GM06990 (cell line): Measurements from ENCODE around the gene URM1.

Experiments used
- DNase-seq: peaks from one replicate; pipeline ENCODE4 v3.0.0-alpha.2; 2011; ENCODE audit not compliant: insufficient read length; ENCODE audit errors: extremely low read depth
- H3K27me3 ChIP-seq: replicated peaks from 2 replicates; pipeline ENCODE4 v1.6.0; 2011; ENCODE audit warnings: low read length; ENCODE audit not compliant: control insufficient read depth, insufficient read depth
- H3K36me3 ChIP-seq: 2 replicates; pipeline ENCODE4 v1.5.1; 2011; ENCODE audit warnings: low read length; ENCODE audit not compliant: control insufficient read depth, insufficient read depth
- H3K4me3 ChIP-seq: replicated peaks from 2 replicates; pipeline ENCODE4 v1.5.1; 2011; ENCODE audit warnings: low read depth, mild to moderate bottlenecking, control low read depth, low read length
- TF ChIP-seq, protein P1 (sequence below): IDR thresholded peaks from 2 replicates; pipeline ENCODE4 v1.5.1; 2011; ENCODE audit warnings: low read length, control low read depth, mild to moderate bottlenecking, inconsistent platforms; ENCODE audit not compliant: insufficient read depth, poor library complexity, severe bottlenecking

The URM1 gene

DNA sequence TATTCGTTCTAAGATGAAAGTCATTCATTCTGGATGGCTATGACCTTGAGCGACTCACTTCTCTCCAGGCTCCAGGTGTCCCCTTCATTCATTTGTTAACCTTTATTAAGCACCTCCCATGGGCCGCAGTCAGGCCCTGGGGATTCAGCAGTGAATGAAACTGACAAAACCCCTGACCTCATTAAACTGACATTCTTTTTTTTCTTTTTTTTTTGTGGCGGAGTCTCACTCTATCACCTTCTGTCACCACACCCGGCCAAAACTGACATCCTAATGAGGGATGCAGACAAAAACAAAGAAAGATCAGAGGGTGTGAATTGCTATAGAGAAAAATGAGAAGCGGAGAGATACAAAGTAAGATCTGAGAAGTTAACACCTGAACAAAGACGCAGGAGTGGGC is 68.1 kb downstream of the URM1 start:
- H3K27me3 ChIP-seq, result no peaks in the 10 kb centered on the region
- TF ChIP-seq, protein P1, sequence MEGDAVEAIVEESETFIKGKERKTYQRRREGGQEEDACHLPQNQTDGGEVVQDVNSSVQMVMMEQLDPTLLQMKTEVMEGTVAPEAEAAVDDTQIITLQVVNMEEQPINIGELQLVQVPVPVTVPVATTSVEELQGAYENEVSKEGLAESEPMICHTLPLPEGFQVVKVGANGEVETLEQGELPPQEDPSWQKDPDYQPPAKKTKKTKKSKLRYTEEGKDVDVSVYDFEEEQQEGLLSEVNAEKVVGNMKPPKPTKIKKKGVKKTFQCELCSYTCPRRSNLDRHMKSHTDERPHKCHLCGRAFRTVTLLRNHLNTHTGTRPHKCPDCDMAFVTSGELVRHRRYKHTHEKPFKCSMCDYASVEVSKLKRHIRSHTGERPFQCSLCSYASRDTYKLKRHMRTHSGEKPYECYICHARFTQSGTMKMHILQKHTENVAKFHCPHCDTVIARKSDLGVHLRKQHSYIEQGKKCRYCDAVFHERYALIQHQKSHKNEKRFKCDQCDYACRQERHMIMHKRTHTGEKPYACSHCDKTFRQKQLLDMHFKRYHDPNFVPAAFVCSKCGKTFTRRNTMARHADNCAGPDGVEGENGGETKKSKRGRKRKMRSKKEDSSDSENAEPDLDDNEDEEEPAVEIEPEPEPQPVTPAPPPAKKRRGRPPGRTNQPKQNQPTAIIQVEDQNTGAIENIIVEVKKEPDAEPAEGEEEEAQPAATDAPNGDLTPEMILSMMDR, result no peak
- H3K4me3 ChIP-seq, result no peak overlapping the region
- H3K36me3 ChIP-seq, result no peaks in the 10 kb centered on the region
- no peak for DNase-seq
